H1 (cell line): ENCODE measurements around the gene HSPA1B. TPM values are rescaled to one million over a fixed set of nuclear protein-coding genes. Genes with fewer than 3 reads are reported as not detected.

Experiments used
- CTCF ChIA-PET: fragments of 300-600 bp; sonication (Branson Sonifier 250); formaldehyde crosslinking; loops from one replicate; lab custom pipeline; 2021; ENCODE audit not compliant: partially characterized antibody; lab: Charles Lee
- POLR2A ChIA-PET: fragments of 300-600 bp; sonication (Branson Sonifier 250); formaldehyde crosslinking; loops from one replicate; lab custom pipeline; 2021; ENCODE audit warnings: inconsistent platforms; ENCODE audit not compliant: partially characterized antibody; lab: Charles Lee
- DNase-seq, 2 experiments: peaks; one replicate each; pipeline versions ENCODE4 v3.0.0 to v3.0.0-alpha.2; 2010 to 2022; ENCODE audit warnings: low spot score in 2 of 2, low read depth in 1 of 2, mixed read lengths in 1 of 2
- FAIRE-seq: peaks from 2 replicates; lab custom pipeline; 2011; peaks lifted over from hg19 to GRCh38; lab: Jason Lieb, UNC
- H2AFZ ChIP-seq: 2 replicates; pipeline ENCODE4 v1.8.1; 2012; ENCODE audit warnings: low read length, inconsistent platforms
- H2AK5ac ChIP-seq: 2 replicates; pipeline ENCODE4 v1.6.1; 2013; ENCODE audit warnings: low read depth, low read length
- H2BK120ac ChIP-seq: replicated peaks from 2 replicates; pipeline ENCODE3; 2013; ENCODE audit warnings: low read depth, low read length, inconsistent platforms
- H2BK12ac ChIP-seq: 2 replicates; pipeline ENCODE4 v1.6.1; 2013; ENCODE audit warnings: low read depth, low read length
- H2BK15ac ChIP-seq: 2 replicates; pipeline ENCODE4 v1.6.1; 2013; ENCODE audit warnings: low read length
- H2BK20ac ChIP-seq: 2 replicates; pipeline ENCODE4 v1.6.1; 2013; ENCODE audit warnings: low read length
- H2BK5ac ChIP-seq: 2 replicates; pipeline ENCODE4 v1.6.1; 2013; ENCODE audit warnings: low read depth, low read length
- H3K14ac ChIP-seq: 2 replicates; pipeline ENCODE4 v1.6.1; 2013; ENCODE audit warnings: inconsistent platforms; ENCODE audit not compliant: insufficient read length
- H3K18ac ChIP-seq: 2 replicates; pipeline ENCODE4 v1.6.1; 2013; ENCODE audit warnings: low read length; ENCODE audit errors: extremely low read depth
- H3K23ac ChIP-seq: 2 replicates; pipeline ENCODE4 v1.6.1; 2013; ENCODE audit warnings: inconsistent platforms; ENCODE audit not compliant: insufficient read length
- H3K23me2 ChIP-seq: 2 replicates; pipeline ENCODE4 v1.6.1; 2013; ENCODE audit warnings: low read depth, low read length
- H3K27ac ChIP-seq: 2 replicates; pipeline ENCODE4 v1.6.1; 2011; ENCODE audit warnings: low read depth, low read length, inconsistent platforms
- H3K27me3 ChIP-seq, 4 experiments: replicated peaks in 1 of 4; 1 replicate in 1 of 4; 2 replicates in 3 of 4; pipeline versions ENCODE4 v1.6.1 to v1.8.1; 2011 to 2013; ENCODE audit warnings: low read length in 3 of 4, mild to moderate bottlenecking in 3 of 4, inconsistent platforms in 2 of 4, mixed read lengths in 2 of 4, moderate library complexity in 1 of 4; ENCODE audit not compliant: control insufficient read depth in 3 of 4, insufficient read depth in 3 of 4; ENCODE audit errors: extremely low read depth in 1 of 4
- H3K36me3 ChIP-seq, 4 experiments: 2 replicates each; pipeline versions ENCODE4 v1.6.1 to v1.8.1; 2011 to 2013; ENCODE audit warnings: mild to moderate bottlenecking in 4 of 4, low read length in 3 of 4, moderate library complexity in 2 of 4, control low read depth in 1 of 4, inconsistent platforms in 1 of 4; ENCODE audit not compliant: insufficient read depth in 4 of 4, control insufficient read depth in 2 of 4
- H3K4ac ChIP-seq: replicated peaks from 2 replicates; pipeline ENCODE3; 2013; ENCODE audit warnings: low read length, low read depth, mixed read lengths, inconsistent platforms; ENCODE audit not compliant: insufficient read length
- H3K4me1 ChIP-seq, 4 experiments: replicated peaks in 1 of 4; 1 replicate in 1 of 4; 2 replicates in 3 of 4; pipeline versions ENCODE4 v1.6.1 to v1.8.1; 2011 to 2013; ENCODE audit warnings: low read length in 3 of 4, inconsistent platforms in 2 of 4, mixed read lengths in 1 of 4; ENCODE audit not compliant: insufficient read depth in 4 of 4, control insufficient read depth in 3 of 4
- H3K4me2 ChIP-seq, 2 experiments: 2 replicates each; pipeline versions ENCODE4 v1.6.1 to v1.8.1; 2011 to 2013; ENCODE audit warnings: low read depth in 2 of 2, low read length in 2 of 2, control low read depth in 1 of 2, inconsistent platforms in 1 of 2, mild to moderate bottlenecking in 1 of 2; ENCODE audit not compliant: insufficient read depth in 1 of 2
- H3K4me3 ChIP-seq, 4 experiments: fragments of 200-600, 300-600 bp in 1 of 4; sonication (generic), shearing (Covaris generic), sonication (Bioruptor Twin) in 1 of 4; 2 replicates each; pipeline versions ENCODE4 v1.5.1 to v1.8.1; 2011 to 2016; ENCODE audit warnings: low read length in 4 of 4, low read depth in 3 of 4, control low read depth in 2 of 4, inconsistent platforms in 2 of 4, mild to moderate bottlenecking in 2 of 4, mixed read lengths in 1 of 4, moderate library complexity in 1 of 4; ENCODE audit not compliant: insufficient read depth in 2 of 4; ENCODE audit errors: extremely low read depth in 1 of 4
- H3K56ac ChIP-seq: replicated peaks from 2 replicates; pipeline ENCODE3; 2013; ENCODE audit warnings: low read depth, mild to moderate bottlenecking, mixed read lengths, low read length, inconsistent platforms; ENCODE audit not compliant: insufficient read length
- H3K79me1 ChIP-seq: 2 replicates; pipeline ENCODE4 v1.6.1; 2013; ENCODE audit warnings: low read depth, low read length, control low read depth
- H3K79me2 ChIP-seq, 2 experiments: 2 replicates each; pipeline versions ENCODE4 v1.6.1 to v1.8.1; 2012 to 2013; ENCODE audit warnings: low read length in 2 of 2, mild to moderate bottlenecking in 2 of 2, inconsistent platforms in 1 of 2; ENCODE audit not compliant: insufficient read depth in 2 of 2, control insufficient read depth in 1 of 2
- H3K9ac ChIP-seq, 4 experiments: replicated peaks in 1 of 4; 1 replicate in 1 of 4; 2 replicates in 3 of 4; pipeline versions ENCODE4 v1.6.1 to v1.8.1; 2011 to 2013; ENCODE audit warnings: low read depth in 3 of 4, low read length in 3 of 4, control low read depth in 2 of 4, mild to moderate bottlenecking in 2 of 4, moderate library complexity in 2 of 4, inconsistent platforms in 1 of 4; ENCODE audit errors: extremely low read depth in 1 of 4
- H3K9me3 ChIP-seq, 2 experiments: 2 replicates each; pipeline versions ENCODE4 v1.6.1 to v1.8.1; 2012 to 2013; ENCODE audit warnings: mild to moderate bottlenecking in 2 of 2, moderate library complexity in 2 of 2, control low read depth in 1 of 2, inconsistent platforms in 1 of 2, low read depth in 1 of 2, low read length in 1 of 2, mixed read lengths in 1 of 2; ENCODE audit not compliant: insufficient read depth in 2 of 2
- H4K20me1 ChIP-seq, 2 experiments: replicated peaks in 1 of 2; 2 replicates each; pipeline versions ENCODE3 to v1.8.1; 2011 to 2013; ENCODE audit warnings: inconsistent platforms in 2 of 2, low read length in 2 of 2, mild to moderate bottlenecking in 1 of 2; ENCODE audit not compliant: insufficient read depth in 2 of 2, control insufficient read depth in 1 of 2
- H4K5ac ChIP-seq: 2 replicates; pipeline ENCODE4 v1.6.1; 2013; ENCODE audit warnings: low read length, low read depth, mixed read lengths, inconsistent platforms; ENCODE audit not compliant: insufficient read length
- H4K8ac ChIP-seq: 2 replicates; pipeline ENCODE4 v1.8.0; 2013; ENCODE audit warnings: mild to moderate bottlenecking, moderate library complexity, low read length, inconsistent platforms; ENCODE audit not compliant: insufficient read depth; ENCODE audit errors: extremely low read depth
- H4K91ac ChIP-seq: replicated peaks from 2 replicates; pipeline ENCODE3; 2013; ENCODE audit warnings: low read length, mixed read lengths, inconsistent platforms; ENCODE audit not compliant: insufficient read length
- CTBP2 ChIP-seq: IDR thresholded peaks from 2 replicates; pipeline ENCODE4 v1.7.0; 2011; ENCODE audit warnings: borderline replicate concordance, mild to moderate bottlenecking, moderate library complexity, mixed read lengths, low read length; ENCODE audit not compliant: insufficient read depth, insufficient read length
- POLR2A ChIP-seq, 2 experiments: IDR thresholded peaks; 1 replicate in 1 of 2; 2 replicates in 1 of 2; pipeline ENCODE4 v1.6.1; 2011; ENCODE audit warnings: low read depth in 2 of 2, low read length in 2 of 2, mild to moderate bottlenecking in 2 of 2; ENCODE audit errors: control extremely low read depth in 1 of 2
- SIRT6 ChIP-seq: IDR thresholded peaks from one replicate; pipeline ENCODE4 v1.7.1; 2012; ENCODE audit warnings: low read length, inconsistent platforms
- TAF1 ChIP-seq: IDR thresholded peaks from 2 replicates; pipeline ENCODE4 v1.6.1; 2011; ENCODE audit warnings: mild to moderate bottlenecking, low read depth, low read length
- WGBS, 2 experiments: shearing (Covaris generic) in 1 of 2; methylation state at CpG; one replicate each; pipeline versions ENCODE4 v1.1.6 to v1.1.7; 2013 to 2015; ENCODE audit warnings: low lambda C conversion rate in 2 of 2, mixed read lengths in 2 of 2, inconsistent platforms in 1 of 2, low coverage in 1 of 2, missing lambda C conversion rate in 1 of 2; ENCODE audit not compliant: insufficient replicate concordance in 2 of 2, insufficient coverage in 1 of 2, insufficient read length in 1 of 2; ENCODE audit errors: extremely low coverage in 1 of 2, missing lambda C conversion rate in 1 of 2; 5-methylcytosine and 5-hydroxymethylcytosine counted together
- polyA plus RNA-seq, 7 experiments: library from polyadenylated mRNA; depleted of rRNA in 3 of 7; stranded (reverse) in 5 of 7; unstranded in 2 of 7; fragments of >200 nt in 5 of 7; fragments of 200-250 nt in 2 of 7; gene quantifications; 1 replicate in 5 of 7; 2 replicates in 1 of 7; 4 replicates in 1 of 7; pipeline versions ENCODE4 v1.2.1 to v1.2.3, GENCODE V29; 2011 to 2013; ENCODE audit warnings: missing spikeins in 2 of 7, mixed read lengths in 2 of 7
- total RNA-seq: library from RNA; stranded (reverse); fragmentation: NEBNext Ultra II Directional; extraction: Animal tissue kit (Norgen Biotek cat#: 25700); gene quantifications from 2 replicates; pipeline ENCODE4 v1.2.1, GENCODE V29; 2021

The HSPA1B gene
- total and polyA plus RNA-seq, 2 of the 8 experiments (the other 6 are each of a cell fraction or from before 2014, with no cell fraction given), result 36.6 to 76.6 TPM

- no peak for FAIRE-seq
- no peak for DNase-seq
- Histone ChIP-seq H3K36me3 (peaks cover 32 to 71% (median 43%) of the 10 kb centered on the region in 4 experiments), H3K4me1 (no peaks in the 10 kb centered on the region), H3K18ac (no peak overlapping the region), H3K4me3 (no peak overlapping the region), H4K91ac (no peak overlapping the region), H3K9me3 (no peaks in the 10 kb centered on the region), H2BK5ac (no peak overlapping the region), H3K79me1 (no peaks in the 10 kb centered on the region), H3K56ac (no peak overlapping the region), H4K5ac (no peak overlapping the region), H3K4me2 (no peak overlapping the region), H4K20me1 (peaks cover 1 to 3% of the 10 kb centered on the region in 2 experiments), H3K23me2 (0 out of 2 replicates have a peak, but pooled peaks cover 1% of the 10 kb centered on the region), H2BK120ac (no peak overlapping the region), H3K27me3 (no peaks in the 10 kb centered on the region; a peak in 1 of 7 replicates), H3K79me2 (no peaks in the 10 kb centered on the region), H2BK20ac (no peak overlapping the region), H3K23ac (no peak overlapping the region), H2AFZ (no peak overlapping the region), H4K8ac (peak overlapping the region; percentile 57; the same call in 1 of the 2 replicates), H2AK5ac (no peak overlapping the region), H3K4ac (no peak overlapping the region), H3K14ac (no peak overlapping the region), H2BK12ac (no peak overlapping the region), H3K27ac (no peak overlapping the region), H2BK15ac (no peak overlapping the region), H3K9ac (no peak overlapping the region)
- ChIA-PET CTCF (interaction anchor here (0.6 to 15.6 kb wide), 4 partner anchors 11 to 264 kb away, joined by 3 to 228 read pairs (median 6); partner anchors contain the start of genes VARS1 and VWA7), POLR2A (interaction anchor here (0.6 to 10.3 kb wide), 10 partner anchors 9 to 146 kb away, joined by 3 to 85 read pairs (median 3); partner anchors contain the start of genes CLIC1, VARS1 and VWA7)
- WGBS, 2 experiments, result 98% methylated on average over 11 of the region's 11 CpGs; no CpG with 5 or more reads in 1 of the 2 experiments
- TF ChIP-seq POLR2A (IDR thresholded peaks at IDR 0.05; ENCODE audit: control extremely low read depth in 1 of 2, low read depth in 2 of 2, low read length in 2 of 2) (no peak), SIRT6 (no peak), TAF1 (no peak), CTBP2 (no peak)
These were observed 42.1 kb upstream of the HSPA1B start for GRCh38 chr6:31785475-31785874.
